HCT116 (cell line): ENCODE measurements around the gene EIF4E. TPM values are rescaled to one million over a fixed set of nuclear protein-coding genes. Genes with fewer than 3 reads are reported as not detected.
"Not testable (repeated sequence)": the region's sequence is repeated elsewhere in the genome, so short reads cannot be mapped to it uniquely, and the experiment has no call there.

Source experiments
- ATAC-seq: fragments of 200-7000 bp; cut with Tn5 transposase; 2 replicates; pipeline ENCODE4 v1.9.1; 2020; ENCODE audit warnings: mild to moderate bottlenecking, moderate library complexity
- BruUV-seq: library from RNA; stranded (reverse); fragments of 400-500 nt; replicated peaks from 2 replicates; lab custom pipeline; 2021; lab: Mats Ljungman, UMichigan
- CTCF ChIA-PET: fragments of 300-600 bp; sonication (Branson Sonifier 250); formaldehyde crosslinking; loops from one replicate; lab custom pipeline; 2021; ENCODE audit warnings: antibody characterized with exemption; lab: Charles Lee
- POLR2A ChIA-PET: fragments of 300-600, 350-600 bp; sonication (Branson Sonifier 250); formaldehyde crosslinking; loops from one replicate; lab custom pipeline; 2021; ENCODE audit warnings: antibody characterized with exemption; lab: Charles Lee
- RAD21 ChIA-PET, 2 experiments: fragments of 300-600 bp; sonication (Branson Sonifier 250); formaldehyde crosslinking; loops; one replicate each; lab custom pipeline; 2023; ENCODE audit warnings: low total read pairs in 2 of 2; ENCODE audit not compliant: uncharacterized antibody in 2 of 2, unreplicated experiment in 2 of 2, low non-redundant PET in 1 of 2; lab: Charles Lee
- DNase-seq: peaks from one replicate; pipeline ENCODE4 v3.0.0-alpha.2; 2010; ENCODE audit warnings: low read depth, low spot score
- H2AFZ ChIP-seq: fragments of 200-600 bp; shearing (Covaris generic), sonication (generic); 2 replicates; pipeline ENCODE4 v1.6.1; 2017; ENCODE audit warnings: low read depth, mixed run types, mixed read lengths, antibody characterized with exemption, low read length; ENCODE audit not compliant: poor library complexity, severe bottlenecking
- H3K27ac ChIP-seq: 2 replicates; pipeline ENCODE4 v1.5.1; 2012; ENCODE audit warnings: low read depth, low read length
- H3K27me3 ChIP-seq: fragments of 200-600 bp; sonication (generic); 2 replicates; pipeline ENCODE4 v1.6.1; 2016; ENCODE audit warnings: mixed run types, low read length, mixed read lengths; ENCODE audit not compliant: insufficient read depth
- H3K36me3 ChIP-seq, 2 experiments: fragments of 200-500 bp in 1 of 2; fragments of 200-600 bp in 1 of 2; sonication (Bioruptor generic) in 1 of 2; sonication (generic) in 1 of 2; 2 replicates each; pipeline versions ENCODE4 v1.5.1 to v1.6.1; 2014 to 2016; ENCODE audit warnings: low read length in 2 of 2, inconsistent platforms in 1 of 2, mixed read lengths in 1 of 2, mixed run types in 1 of 2; ENCODE audit not compliant: insufficient read depth in 2 of 2, control insufficient read depth in 1 of 2
- H3K4me1 ChIP-seq, 2 experiments: fragments of 200-600 bp in 1 of 2; sonication (generic) in 1 of 2; 2 replicates each; pipeline versions ENCODE4 v1.5.1 to v1.6.1; 2012 to 2017; ENCODE audit warnings: low read length in 2 of 2, inconsistent platforms in 1 of 2, mild to moderate bottlenecking in 1 of 2, mixed read lengths in 1 of 2, mixed run types in 1 of 2, moderate library complexity in 1 of 2; ENCODE audit not compliant: insufficient read depth in 2 of 2, control insufficient read depth in 1 of 2
- H3K4me2 ChIP-seq: fragments of 200-600 bp; sonication (generic); 2 replicates; pipeline ENCODE4 v1.6.1; 2017; ENCODE audit warnings: mixed run types, low read length, mixed read lengths
- H3K4me3 ChIP-seq, 2 experiments: fragments of 200-600 bp in 1 of 2; sonication (generic) in 1 of 2; replicated peaks in 1 of 2; 2 replicates each; pipeline ENCODE4 v1.5.1; 2011 to 2016; ENCODE audit warnings: low read length in 2 of 2, control low read depth in 1 of 2, low read depth in 1 of 2, mild to moderate bottlenecking in 1 of 2, mixed read lengths in 1 of 2, mixed run types in 1 of 2
- H3K79me2 ChIP-seq: fragments of 200-600 bp; sonication (generic); 2 replicates; pipeline ENCODE4 v1.6.1; 2017; ENCODE audit warnings: mild to moderate bottlenecking, mixed run types, low read length, moderate library complexity, mixed read lengths; ENCODE audit not compliant: insufficient read depth
- H3K9ac ChIP-seq: fragments of 200-600 bp; sonication (generic); 2 replicates; pipeline ENCODE4 v1.6.1; 2016; ENCODE audit warnings: low read length, mixed read lengths
- H3K9me2 ChIP-seq: fragments of 200-600 bp; sonication (generic), shearing (Covaris generic); 2 replicates; pipeline ENCODE4 v1.6.1; 2017; ENCODE audit warnings: mixed run types, mild to moderate bottlenecking, moderate library complexity; ENCODE audit not compliant: insufficient read depth
- H3K9me3 ChIP-seq, 2 experiments: fragments of 200-500 bp in 1 of 2; fragments of 200-600 bp in 1 of 2; sonication (Bioruptor generic) in 1 of 2; sonication (generic) in 1 of 2; 2 replicates each; pipeline ENCODE4 v1.6.1; 2014 to 2017; ENCODE audit warnings: low read length in 2 of 2, mixed read lengths in 2 of 2, inconsistent platforms in 1 of 2, low read depth in 1 of 2, mild to moderate bottlenecking in 1 of 2, mixed run types in 1 of 2, moderate library complexity in 1 of 2; ENCODE audit not compliant: control insufficient read depth in 1 of 2, insufficient read depth in 1 of 2
- H4K20me1 ChIP-seq: fragments of 200-600 bp; sonication (generic), shearing (Covaris generic); 2 replicates; pipeline ENCODE4 v1.6.1; 2017; ENCODE audit warnings: mixed run types, mild to moderate bottlenecking, moderate library complexity; ENCODE audit not compliant: insufficient read depth
- JUND ChIP-seq: IDR thresholded peaks from 2 replicates; pipeline ENCODE4 v1.6.1; 2012
- YY1 ChIP-seq: IDR thresholded peaks from 2 replicates; pipeline ENCODE4 v1.6.1; 2011; ENCODE audit warnings: low read length, low read depth, moderate library complexity, mild to moderate bottlenecking; ENCODE audit not compliant: insufficient replicate concordance; ENCODE audit errors: extremely low read depth
- intact Hi-C: fragments of 100-400 bp; cut with micrococcal nuclease; formaldehyde crosslinking; loops from 2 replicates; pipeline ENCODE4 v1.10.0; 2022
- total RNA-seq: library from RNA; stranded (reverse); gene quantifications from one replicate; pipeline ENCODE4 v1.2.1, GENCODE V29; 2021; ENCODE audit not compliant: unreplicated experiment
- TF ChIP-seq, protein P1 (sequence below): IDR thresholded peaks from 2 replicates; pipeline ENCODE4 v1.6.1; 2012; ENCODE audit warnings: low read depth

Gene EIF4E
- total RNA-seq, 1 experiment from 2014 or later, result 148 TPM

DNA sequence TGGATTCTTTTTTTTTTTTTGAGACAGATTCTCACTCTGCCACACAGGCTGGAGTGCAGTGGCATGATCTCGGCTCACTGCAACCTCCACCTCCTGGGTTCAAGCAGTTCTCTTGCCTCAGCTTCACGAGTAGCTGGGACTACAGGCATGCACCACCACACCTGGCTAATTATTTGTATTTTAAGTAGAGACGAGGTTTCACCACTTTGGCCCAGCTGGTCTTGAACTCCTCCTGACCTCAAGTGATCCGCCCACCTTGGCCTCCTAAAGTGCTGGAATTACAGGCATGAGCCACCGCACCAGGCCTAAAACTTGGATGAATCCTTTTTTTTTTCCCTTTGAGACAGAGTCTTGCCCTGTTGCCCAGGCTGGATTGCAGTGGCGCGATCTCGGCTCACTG is 18.2 kb downstream of the EIF4E start:
- Histone ChIP-seq H3K79me2 (peaks cover 100% of the 10 kb centered on the region), H3K4me2 (peak overlapping the region; percentile 36), H4K20me1 (peaks cover 57% of the 10 kb centered on the region; the same call in 1 of the 2 replicates), H3K4me1 (peaks cover 9 to 42% of the 10 kb centered on the region in 2 experiments; a peak in 3 of 4 replicates)
- H3K9me3 ChIP-seq, H2AFZ ChIP-seq, BruUV-seq, H3K36me3 ChIP-seq, H3K27me3 ChIP-seq, H3K4me3 ChIP-seq, intact Hi-C loops, H3K27ac ChIP-seq, CTCF ChIA-PET, H3K9me2 ChIP-seq, DNase-seq, H3K9ac ChIP-seq: not testable (repeated sequence)
- ATAC-seq, result peak; percentile 44
- POLR2A ChIA-PET, result interaction anchor here (1.0 kb wide), 1 partner anchor 26 kb away, joined by 3 read pairs; no protein-coding TSS in a partner anchor
- RAD21 ChIA-PET, result interaction anchor here in 1 of 2 experiments (0.7 kb wide), 1 partner anchor 122 kb away, joined by 3 read pairs; no protein-coding TSS in a partner anchor

DNA sequence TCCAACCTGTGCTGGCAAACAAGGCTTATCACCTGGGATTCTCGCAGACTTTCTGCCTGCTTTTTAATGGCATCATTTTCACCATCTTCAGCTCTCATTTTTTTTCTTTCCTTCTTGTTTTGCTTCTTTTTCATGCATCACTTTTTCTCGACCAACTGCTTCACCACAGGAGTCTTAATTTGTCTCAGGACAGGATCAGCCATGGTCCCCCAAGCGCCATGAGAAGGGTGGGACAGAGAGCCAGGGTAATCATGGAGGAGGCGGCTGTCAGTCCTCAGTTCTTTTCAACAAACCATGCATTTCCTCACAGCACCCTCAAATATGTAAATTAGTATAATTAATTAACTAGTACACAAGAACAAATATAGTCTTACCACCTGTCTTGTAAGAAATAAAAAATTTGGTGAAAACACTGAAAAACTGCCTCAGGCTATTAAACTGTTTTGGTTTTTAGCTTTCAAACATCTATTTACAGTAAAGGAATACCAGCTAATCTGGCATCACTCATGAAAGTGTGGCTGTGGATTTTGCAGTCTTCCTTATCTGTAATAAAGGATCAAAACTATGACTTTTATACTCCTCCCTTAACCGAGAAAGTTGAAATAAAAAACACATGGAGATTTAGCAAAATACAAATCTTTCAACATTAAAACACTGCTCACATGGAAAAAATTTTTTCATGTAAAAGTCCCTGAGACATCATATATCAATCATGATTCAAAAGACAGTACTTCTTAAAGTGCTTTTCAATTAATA is 19.1 kb downstream of the EIF4E start:
- H3K27me3 ChIP-seq, result no peaks in the 10 kb centered on the region
- no peaks in the 10 kb centered on the region for H3K9me2 ChIP-seq
- no peak overlapping the region for H3K9ac ChIP-seq
- peaks cover 9 to 42% of the 10 kb centered on the region in 2 experiments; a peak in 3 of 4 replicates for H3K4me1 ChIP-seq
- TF ChIP-seq JUND (no peak), YY1 (no peak)
- TF ChIP-seq, protein P1, sequence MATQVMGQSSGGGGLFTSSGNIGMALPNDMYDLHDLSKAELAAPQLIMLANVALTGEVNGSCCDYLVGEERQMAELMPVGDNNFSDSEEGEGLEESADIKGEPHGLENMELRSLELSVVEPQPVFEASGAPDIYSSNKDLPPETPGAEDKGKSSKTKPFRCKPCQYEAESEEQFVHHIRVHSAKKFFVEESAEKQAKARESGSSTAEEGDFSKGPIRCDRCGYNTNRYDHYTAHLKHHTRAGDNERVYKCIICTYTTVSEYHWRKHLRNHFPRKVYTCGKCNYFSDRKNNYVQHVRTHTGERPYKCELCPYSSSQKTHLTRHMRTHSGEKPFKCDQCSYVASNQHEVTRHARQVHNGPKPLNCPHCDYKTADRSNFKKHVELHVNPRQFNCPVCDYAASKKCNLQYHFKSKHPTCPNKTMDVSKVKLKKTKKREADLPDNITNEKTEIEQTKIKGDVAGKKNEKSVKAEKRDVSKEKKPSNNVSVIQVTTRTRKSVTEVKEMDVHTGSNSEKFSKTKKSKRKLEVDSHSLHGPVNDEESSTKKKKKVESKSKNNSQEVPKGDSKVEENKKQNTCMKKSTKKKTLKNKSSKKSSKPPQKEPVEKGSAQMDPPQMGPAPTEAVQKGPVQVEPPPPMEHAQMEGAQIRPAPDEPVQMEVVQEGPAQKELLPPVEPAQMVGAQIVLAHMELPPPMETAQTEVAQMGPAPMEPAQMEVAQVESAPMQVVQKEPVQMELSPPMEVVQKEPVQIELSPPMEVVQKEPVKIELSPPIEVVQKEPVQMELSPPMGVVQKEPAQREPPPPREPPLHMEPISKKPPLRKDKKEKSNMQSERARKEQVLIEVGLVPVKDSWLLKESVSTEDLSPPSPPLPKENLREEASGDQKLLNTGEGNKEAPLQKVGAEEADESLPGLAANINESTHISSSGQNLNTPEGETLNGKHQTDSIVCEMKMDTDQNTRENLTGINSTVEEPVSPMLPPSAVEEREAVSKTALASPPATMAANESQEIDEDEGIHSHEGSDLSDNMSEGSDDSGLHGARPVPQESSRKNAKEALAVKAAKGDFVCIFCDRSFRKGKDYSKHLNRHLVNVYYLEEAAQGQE, result no peak
- H3K4me3 ChIP-seq, result no peak overlapping the region
- H2AFZ ChIP-seq, result no peak overlapping the region
- ChIA-PET CTCF (no interaction called here), POLR2A (interaction anchor here (1.0 kb wide), 1 partner anchor 25 kb away, joined by 3 read pairs; no protein-coding TSS in a partner anchor), RAD21 (interaction anchor here in 1 of 2 experiments (0.7 kb wide), 1 partner anchor 121 kb away, joined by 3 read pairs; no protein-coding TSS in a partner anchor)
- intact Hi-C loops, result no loop called here
- peaks cover 61% of the 10 kb centered on the region; the same call in 1 of the 2 replicates for H4K20me1 ChIP-seq
- peaks cover 100% of the 10 kb centered on the region for H3K79me2 ChIP-seq
- no TSS peak for BruUV-seq
- no peak overlapping the region for H3K27ac ChIP-seq
- H3K4me2 ChIP-seq, result no peak overlapping the region
- H3K9me3 ChIP-seq, result no peaks in the 10 kb centered on the region
- ATAC-seq, result no peak
- 0 out of 4 replicates have a peak, but pooled peaks cover 0 to 7% of the 10 kb centered on the region in 2 experiments for H3K36me3 ChIP-seq
- no peak for DNase-seq
